ENCODE data around the gene MCF2L2. TPM values are rescaled to one million over a fixed set of nuclear protein-coding genes. Genes with fewer than 3 reads are reported as not detected.

The MCF2L2 gene
- total RNA-seq = 1 to 10 TPM in 1 of 2 donors, under 1 TPM in 1; 0.67 to 1.4 TPM

DNA sequence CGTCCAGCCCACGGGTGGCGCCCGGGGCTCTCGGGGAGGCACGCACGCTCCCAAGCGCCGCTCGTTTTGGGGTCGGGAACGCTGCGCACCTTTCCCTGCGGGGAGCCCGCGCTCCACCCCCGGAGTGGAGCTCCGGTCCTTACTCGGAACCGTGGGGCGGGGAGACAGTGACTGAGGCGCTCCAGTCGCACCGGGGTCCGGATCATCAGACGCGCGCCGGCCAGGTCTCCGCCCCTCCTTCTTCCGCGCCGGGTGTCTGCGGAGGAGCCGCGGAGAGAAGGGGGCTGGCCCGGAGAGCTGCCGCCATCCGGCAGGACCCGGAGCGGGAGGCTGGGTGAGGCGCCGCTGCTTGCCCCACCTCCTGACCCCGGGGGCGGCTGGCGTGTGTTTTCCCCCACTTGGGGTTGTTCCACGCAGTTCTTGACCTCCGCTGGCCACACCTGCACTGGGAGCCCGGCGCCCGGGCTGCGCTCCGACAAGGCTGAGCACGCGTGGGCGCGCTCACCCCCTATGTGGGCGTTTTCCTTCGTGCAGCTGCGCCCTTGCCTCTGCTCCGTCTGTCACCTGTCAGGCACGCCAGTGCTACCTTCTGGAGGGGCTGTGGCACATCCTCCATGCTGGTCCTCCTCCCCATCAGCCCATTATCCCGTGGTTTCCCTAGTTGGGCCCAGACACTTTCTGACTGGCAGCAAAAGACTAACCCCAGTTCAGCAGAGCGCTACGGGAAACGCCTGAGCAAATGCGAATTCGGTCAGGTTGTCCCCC is at the start of gene MCF2L2:
TSS of gene MCF2L2 (minus strand) at position 173 of the 765 bp plus-strand sequence. CDS start 642 bp downstream, outside the sequence.

DNA sequence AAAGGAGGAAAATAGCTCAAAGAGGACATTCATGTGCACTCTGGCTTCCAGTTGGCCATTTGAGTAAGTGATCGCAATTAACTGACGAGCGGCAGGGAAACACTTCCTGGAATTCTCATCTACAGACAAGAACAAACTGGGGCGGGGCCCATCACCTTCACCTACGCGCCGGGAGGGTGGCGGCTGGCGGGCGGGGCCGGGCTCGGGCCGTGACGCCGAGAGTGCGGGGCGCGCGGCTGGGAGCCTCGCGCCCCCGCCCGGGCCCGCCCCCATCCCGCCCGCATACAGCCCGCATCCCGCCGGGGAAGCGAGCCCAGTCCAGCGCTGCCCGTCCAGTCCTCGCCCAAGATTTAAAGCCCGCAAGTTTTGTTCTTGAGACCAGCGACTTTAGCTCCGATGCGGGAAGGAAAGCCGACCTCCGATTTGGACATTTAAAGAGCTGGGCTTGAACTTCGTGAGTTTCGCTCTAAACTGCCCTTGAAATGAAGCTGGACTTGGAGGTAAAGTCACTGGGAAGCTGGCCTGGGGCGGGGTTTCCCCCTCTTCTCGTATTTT is 175.4 kb downstream of the MCF2L2 start, which contains the start of gene B3GNT5:
TSS of gene B3GNT5 (plus strand) at position 281 of the 555 bp plus-strand sequence. CDS start 16,546 bp downstream, outside the sequence.

Small RNA genes within 50 kb of the gene (small RNA-seq; reads per million reads assigned to genes)
- gene RF00092 (0 reads per million in 2 donors), gene RF00394 (0 reads per million in 2 donors), gene RF01241 (0 to 0.04 reads per million in 2 donors), gene RNA5SP151 (0 reads per million in 2 donors), gene SNORA63D (3.7 to 3.9 reads per million in 2 donors)

Other genes starting within 250 kb of the MCF2L2 start
- gene B3GNT5, start 175.4 kb downstream of the MCF2L2 start, total RNA-seq = 1 to 10 TPM; 3.8 to 6.3 TPM
- gene KLHL6, start 127.1 kb upstream of the MCF2L2 start, total RNA-seq = 1 to 10 TPM; 2.1 to 2.3 TPM
- gene KLHL24, start 207.0 kb upstream of the MCF2L2 start, total RNA-seq = 10 to 100 TPM; 25.3 to 60.9 TPM